Stomach (tissue), 9 donors: ENCODE results near the gene SGIP1. TPM values are rescaled to one million over a fixed set of nuclear protein-coding genes. Genes with fewer than 3 reads are reported as not detected.

Experiments used
- DNase-seq, 2 donors: peaks; one replicate each; pipeline versions ENCODE4 v3.0.0 to v3.0.0-alpha.2; 2013 to 2019
- H3K27ac ChIP-seq, 5 donors: fragments of 200-600 bp in 4 of 5; sonication (generic) in 4 of 5; one replicate each; pipeline ENCODE4 v1.5.1; 2013 to 2019; ENCODE audit warnings: mild to moderate bottlenecking in 1 of 5, moderate library complexity in 1 of 5
- H3K27me3 ChIP-seq, 3 donors: fragments of 200-600 bp; sonication (generic); one replicate each; pipeline ENCODE4 v1.5.1; 2017 to 2019; ENCODE audit warnings: mixed run types in 1 of 3
- H3K36me3 ChIP-seq, 4 donors: fragments of 200-600 bp; sonication (generic); 1 replicate in 3 of 4; 2 replicates in 1 of 4; pipeline ENCODE4 v1.5.1; 2016 to 2019
- H3K4me1 ChIP-seq, 4 donors: fragments of 200-600 bp; sonication (generic); one replicate each; pipeline ENCODE4 v1.5.1; 2016 to 2019
- H3K4me3 ChIP-seq, 4 donors: fragments of 200-600 bp; sonication (generic) in 3 of 4; one replicate each; pipeline ENCODE4 v1.5.1; 2016 to 2019; ENCODE audit warnings: mild to moderate bottlenecking in 1 of 4
- H3K9me3 ChIP-seq, 4 donors: fragments of 200-600 bp; sonication (generic); one replicate each; pipeline ENCODE4 v1.5.1; 2016 to 2019
- EP300 ChIP-seq: sonication (generic); formaldehyde crosslinking; IDR thresholded peaks from one replicate; pipeline ENCODE4 v1.6.1; 2017; ENCODE audit warnings: antibody characterized with exemption
- POLR2A ChIP-seq, 4 donors: fragments of 450-650 bp; IDR thresholded peaks; one replicate each; pipeline ENCODE4 v1.6.1; 2016; ENCODE audit warnings: antibody characterized with exemption in 4 of 4, control low read depth in 2 of 4, mild to moderate bottlenecking in 1 of 4, moderate library complexity in 1 of 4
- POLR2AphosphoS5 ChIP-seq, 3 donors: sonication (generic); formaldehyde crosslinking; IDR thresholded peaks; one replicate each; pipeline ENCODE4 v1.6.1; 2016; ENCODE audit warnings: antibody characterized with exemption in 3 of 3
- WGBS, 5 donors: extraction: QIAGEN DNeasy Blood & Tissue Kit in 3 of 5; methylation state at CpG; one replicate each; pipeline versions ENCODE4 v1.1.5 to v1.1.7; 2013 to 2018; 5-methylcytosine and 5-hydroxymethylcytosine counted together
- intact Hi-C: fragments of 100-400 bp; cut with DNase I; formaldehyde crosslinking; loops from one replicate; pipeline ENCODE4 v1.15.1; 2023; ENCODE audit warnings: low total_unique reads
- polyA plus RNA-seq, 3 donors: library from polyadenylated mRNA; stranded (reverse); fragments of 200-250 nt; gene quantifications; one replicate each; pipeline ENCODE4 v1.2.3, GENCODE V29; 2013
- total RNA-seq, 5 donors: library from RNA; depleted of rRNA; stranded (reverse); fragments of >200 nt; gene quantifications; one replicate each; pipeline versions ENCODE4 v1.1.0 to v1.2.3, GENCODE V29; 2014 to 2016
- TF ChIP-seq, protein P1 (sequence below), 7 experiments: fragments of 450-650 bp in 4 of 7; fragments of 200-600 bp in 3 of 7; sonication (generic) in 3 of 7; IDR thresholded peaks; one replicate each; pipeline ENCODE4 v1.5.1; 2016 to 2019; ENCODE audit warnings: antibody characterized with exemption in 7 of 7, control low read depth in 2 of 7, mild to moderate bottlenecking in 1 of 7
- donor health status: healthy with polysubstance abuse.
- donor health status: Bipolar disorder and iron deficiency.
- donor health status: healthy.

SGIP1 gene
- total and polyA plus RNA-seq, 8 donors: 1.2 to 44.9 (median 3.0) TPM; not detected in 1

DNA sequence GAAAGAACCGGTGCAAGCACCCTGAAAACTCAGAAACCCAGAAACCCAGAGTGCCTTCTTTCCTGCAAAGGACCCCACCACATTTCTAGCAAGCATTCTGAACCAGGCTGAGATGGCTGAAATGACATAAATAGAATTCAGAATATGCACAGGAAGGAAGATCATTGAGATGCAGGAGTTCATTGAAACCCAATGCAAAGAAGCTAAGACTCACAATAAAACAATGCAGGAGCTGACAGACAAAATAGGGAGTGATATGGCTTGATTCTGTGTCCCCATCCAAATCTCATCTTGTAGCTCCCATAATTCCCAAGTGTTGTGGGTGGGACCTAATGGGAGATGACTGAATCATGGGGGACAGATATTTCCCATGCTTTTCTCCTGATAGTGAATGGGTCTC lies 22.8 kb upstream of the SGIP1 start:
- Histone ChIP-seq H3K9me3 (peaks cover 0 to 3% (median 0%) of the 10 kb centered on the region in 4 donors), H3K36me3 (no peaks in the 10 kb centered on the region), H3K4me3 (no peak overlapping the region), H3K27me3 (no peaks in the 10 kb centered on the region), H3K27ac (no peak overlapping the region), H3K4me1 (no peaks in the 10 kb centered on the region)
- WGBS, 5 donors: 60 to 80% (median 75%) methylated on average over 1 of the region's 1 CpG
- TF ChIP-seq POLR2A (IDR thresholded peaks at IDR 0.05) (no peak), EP300 (no peak)
- TF ChIP-seq, protein P1, sequence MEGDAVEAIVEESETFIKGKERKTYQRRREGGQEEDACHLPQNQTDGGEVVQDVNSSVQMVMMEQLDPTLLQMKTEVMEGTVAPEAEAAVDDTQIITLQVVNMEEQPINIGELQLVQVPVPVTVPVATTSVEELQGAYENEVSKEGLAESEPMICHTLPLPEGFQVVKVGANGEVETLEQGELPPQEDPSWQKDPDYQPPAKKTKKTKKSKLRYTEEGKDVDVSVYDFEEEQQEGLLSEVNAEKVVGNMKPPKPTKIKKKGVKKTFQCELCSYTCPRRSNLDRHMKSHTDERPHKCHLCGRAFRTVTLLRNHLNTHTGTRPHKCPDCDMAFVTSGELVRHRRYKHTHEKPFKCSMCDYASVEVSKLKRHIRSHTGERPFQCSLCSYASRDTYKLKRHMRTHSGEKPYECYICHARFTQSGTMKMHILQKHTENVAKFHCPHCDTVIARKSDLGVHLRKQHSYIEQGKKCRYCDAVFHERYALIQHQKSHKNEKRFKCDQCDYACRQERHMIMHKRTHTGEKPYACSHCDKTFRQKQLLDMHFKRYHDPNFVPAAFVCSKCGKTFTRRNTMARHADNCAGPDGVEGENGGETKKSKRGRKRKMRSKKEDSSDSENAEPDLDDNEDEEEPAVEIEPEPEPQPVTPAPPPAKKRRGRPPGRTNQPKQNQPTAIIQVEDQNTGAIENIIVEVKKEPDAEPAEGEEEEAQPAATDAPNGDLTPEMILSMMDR (IDR thresholded peaks at IDR 0.05): no peak
- no peak for DNase-seq
- intact Hi-C loops: no loop called here

DNA sequence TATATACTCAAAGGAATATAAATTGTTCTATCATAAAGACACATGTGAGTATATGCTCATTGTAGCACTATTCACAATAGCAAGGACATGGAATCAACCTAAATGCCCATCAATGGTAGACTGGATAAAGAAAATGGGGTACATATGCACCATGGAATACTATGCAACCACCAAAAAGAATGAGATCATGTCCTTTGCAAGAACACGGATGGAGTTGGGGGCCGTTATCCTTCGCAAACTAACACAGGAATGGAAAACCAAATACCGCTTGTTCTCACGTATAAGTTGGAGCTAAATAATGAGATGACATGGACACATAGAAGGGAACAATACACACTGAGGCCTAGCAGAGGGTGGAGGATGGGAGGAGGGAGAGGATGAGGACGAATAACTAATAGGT lies 16.0 kb upstream of the SGIP1 start:
- intact Hi-C loops: no loop called here

DNA sequence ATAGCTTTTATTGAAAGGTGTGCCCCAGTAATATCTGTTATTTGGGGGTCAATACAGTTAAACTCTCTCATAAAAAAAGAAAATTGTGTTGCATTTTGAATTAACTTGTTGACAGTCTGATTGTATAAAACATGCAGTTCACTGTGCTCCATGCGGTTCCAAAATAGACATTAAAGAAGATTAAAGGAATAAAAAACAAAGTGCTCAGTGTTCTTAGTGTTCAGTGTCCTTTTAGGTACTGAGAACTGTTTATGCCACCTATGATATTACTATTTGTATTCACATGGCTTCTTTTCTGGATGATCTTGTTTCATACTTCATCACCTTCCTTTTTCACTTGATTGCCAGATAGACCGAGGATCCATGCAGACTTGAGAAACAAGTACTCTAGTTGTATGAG lies 15.3 kb upstream of the SGIP1 start:
- no peaks in the 10 kb centered on the region for H3K9me3 ChIP-seq
- no peaks in the 10 kb centered on the region for H3K36me3 ChIP-seq
- TF ChIP-seq POLR2A (IDR thresholded peaks at IDR 0.05): no peak
- no peak for TF ChIP-seq POLR2AphosphoS5 (IDR thresholded peaks at IDR 0.05)
- no peak for TF ChIP-seq EP300
- TF ChIP-seq, protein P1 (IDR thresholded peaks at IDR 0.05): no peak
- no peaks in the 10 kb centered on the region for H3K4me1 ChIP-seq
- no peaks in the 10 kb centered on the region for H3K27me3 ChIP-seq
- H3K4me3 ChIP-seq: no peak overlapping the region
- intact Hi-C loops: no loop called here
- DNase-seq: no peak
- WGBS, 5 donors: 82 to 92% (median 89%) methylated on average over 2 of the region's 2 CpGs
- no peak overlapping the region for H3K27ac ChIP-seq

More for the DNA sequence above, 16.0 kb upstream of the SGIP1 start:
- H3K27me3 ChIP-seq: no peaks in the 10 kb centered on the region
- no peak for TF ChIP-seq EP300
- TF ChIP-seq POLR2A (IDR thresholded peaks at IDR 0.05): no peak
- no peak for TF ChIP-seq POLR2AphosphoS5 (IDR thresholded peaks at IDR 0.05)
- TF ChIP-seq, protein P1 (IDR thresholded peaks at IDR 0.05): no peak
- H3K4me3 ChIP-seq: no peak overlapping the region
- H3K4me1 ChIP-seq: no peaks in the 10 kb centered on the region
- DNase-seq: no peak
- WGBS, 5 donors: 75 to 86% (median 77%) methylated on average over 6 of the region's 6 CpGs
- no peak overlapping the region for H3K27ac ChIP-seq
- no peaks in the 10 kb centered on the region for H3K36me3 ChIP-seq
- peaks cover 0 to 3% (median 0%) of the 10 kb centered on the region in 4 donors for H3K9me3 ChIP-seq

DNA sequence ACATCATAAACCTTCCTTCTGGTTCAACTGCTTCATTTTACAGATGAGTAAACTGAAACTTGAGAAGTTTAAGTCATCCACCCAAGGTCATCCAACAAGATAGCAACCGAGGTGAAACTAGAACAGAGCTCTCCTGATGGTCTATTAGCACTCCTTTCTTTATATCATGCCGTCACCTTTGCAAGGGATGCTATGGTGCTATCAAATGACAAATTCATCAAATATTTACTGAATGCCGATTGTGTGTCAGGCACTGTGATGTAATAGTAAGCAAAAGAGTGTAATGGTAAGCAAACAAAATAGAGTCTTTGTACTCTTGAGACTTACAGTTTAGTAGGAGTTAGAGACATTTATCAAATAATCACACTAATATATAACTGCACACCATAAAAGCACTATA lies 14.0 kb upstream of the SGIP1 start:
- no peaks in the 10 kb centered on the region for H3K4me1 ChIP-seq
- intact Hi-C loops: no loop called here
- 34 to 53% (median 51%) methylated on average over 3 of the region's 3 CpGs for WGBS, 5 donors
- no peak overlapping the region for H3K27ac ChIP-seq
- no peak overlapping the region for H3K4me3 ChIP-seq
- H3K9me3 ChIP-seq: no peaks in the 10 kb centered on the region
- H3K36me3 ChIP-seq: no peaks in the 10 kb centered on the region
- TF ChIP-seq POLR2AphosphoS5 (IDR thresholded peaks at IDR 0.05) (no peak), POLR2A (IDR thresholded peaks at IDR 0.05) (no peak), EP300 (no peak)
- TF ChIP-seq, protein P1 (IDR thresholded peaks at IDR 0.05): no peak
- H3K27me3 ChIP-seq: no peaks in the 10 kb centered on the region
- DNase-seq: no peak
